ENCODE data around the gene ZKSCAN3.

DNA sequence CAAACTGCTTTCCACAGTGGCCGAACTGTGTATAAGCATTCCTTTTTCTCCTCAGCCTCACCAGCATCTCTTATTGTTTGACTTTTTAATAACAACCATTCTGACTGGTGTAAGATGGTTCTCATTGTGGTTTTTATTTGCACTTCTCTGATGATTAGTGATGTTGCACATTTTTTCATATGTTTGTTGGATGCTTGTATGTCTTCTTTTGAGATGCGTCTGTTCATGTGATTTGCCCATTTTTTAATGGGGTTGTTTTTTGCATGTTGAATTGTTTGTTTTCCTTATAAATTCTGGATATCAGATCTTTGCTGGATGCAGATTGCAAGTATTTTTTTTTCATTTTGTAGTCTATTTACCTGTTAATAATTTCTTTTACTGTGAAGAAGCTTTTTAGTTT is 61.0 kb downstream of the ZKSCAN3 start:
- TF ChIP-seq, protein P1, sequence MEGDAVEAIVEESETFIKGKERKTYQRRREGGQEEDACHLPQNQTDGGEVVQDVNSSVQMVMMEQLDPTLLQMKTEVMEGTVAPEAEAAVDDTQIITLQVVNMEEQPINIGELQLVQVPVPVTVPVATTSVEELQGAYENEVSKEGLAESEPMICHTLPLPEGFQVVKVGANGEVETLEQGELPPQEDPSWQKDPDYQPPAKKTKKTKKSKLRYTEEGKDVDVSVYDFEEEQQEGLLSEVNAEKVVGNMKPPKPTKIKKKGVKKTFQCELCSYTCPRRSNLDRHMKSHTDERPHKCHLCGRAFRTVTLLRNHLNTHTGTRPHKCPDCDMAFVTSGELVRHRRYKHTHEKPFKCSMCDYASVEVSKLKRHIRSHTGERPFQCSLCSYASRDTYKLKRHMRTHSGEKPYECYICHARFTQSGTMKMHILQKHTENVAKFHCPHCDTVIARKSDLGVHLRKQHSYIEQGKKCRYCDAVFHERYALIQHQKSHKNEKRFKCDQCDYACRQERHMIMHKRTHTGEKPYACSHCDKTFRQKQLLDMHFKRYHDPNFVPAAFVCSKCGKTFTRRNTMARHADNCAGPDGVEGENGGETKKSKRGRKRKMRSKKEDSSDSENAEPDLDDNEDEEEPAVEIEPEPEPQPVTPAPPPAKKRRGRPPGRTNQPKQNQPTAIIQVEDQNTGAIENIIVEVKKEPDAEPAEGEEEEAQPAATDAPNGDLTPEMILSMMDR (IDR thresholded peaks at IDR 0.05) = no peak
- TF ChIP-seq ZFX (IDR thresholded peaks at IDR 0.05; ENCODE audit: borderline replicate concordance) = no peak

Data from 22Rv1 (cell line).